ENCODE measurements around the gene DNPH1.

The DNPH1 gene

DNA sequence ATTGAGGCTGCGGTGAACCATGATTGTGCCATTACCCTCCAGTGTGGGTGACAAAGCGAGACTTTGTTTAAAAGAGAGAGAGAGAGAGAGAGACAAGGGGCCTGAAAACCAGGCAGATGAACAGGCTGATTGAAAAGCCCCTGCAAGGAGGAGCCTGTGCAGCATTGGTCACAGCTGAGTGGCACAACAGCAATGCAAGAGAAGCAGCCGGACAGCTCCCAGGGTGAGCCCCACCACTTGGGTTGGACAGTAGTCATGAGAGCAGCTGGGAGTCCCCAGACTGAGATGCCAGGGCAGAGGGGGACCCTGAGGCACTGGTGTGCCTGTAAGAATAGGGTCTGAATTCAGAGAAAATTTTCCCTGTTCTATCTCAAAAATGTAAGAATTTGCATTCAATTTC lies 10.2 kb downstream of the DNPH1 start:
- DNase-seq (ENCODE audit: low read depth in 1 of 2, low spot score in 1 of 2), result no peak

DNA sequence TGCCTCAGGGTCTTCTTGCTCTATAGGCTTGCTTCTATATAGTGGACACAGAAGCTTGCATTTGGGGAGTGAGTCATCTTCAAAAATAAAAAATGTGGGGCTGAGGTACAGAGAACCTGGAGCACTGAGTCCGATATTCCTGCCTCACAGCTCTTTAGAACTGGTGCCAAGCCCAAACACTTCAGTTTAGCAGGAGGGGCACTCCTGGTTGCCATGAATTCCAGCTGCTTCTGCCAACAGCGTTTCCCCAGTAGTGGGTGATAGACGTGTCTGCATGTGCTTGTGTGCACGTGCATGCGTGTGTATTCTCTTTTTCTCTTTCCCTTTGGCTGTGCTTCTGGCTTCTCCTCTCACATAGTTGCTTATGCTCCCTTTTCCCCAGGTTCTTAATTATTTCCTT lies 11.9 kb downstream of the DNPH1 start:
- DNase-seq (ENCODE audit: low read depth in 1 of 2, low spot score in 1 of 2), result no peak

DNA sequence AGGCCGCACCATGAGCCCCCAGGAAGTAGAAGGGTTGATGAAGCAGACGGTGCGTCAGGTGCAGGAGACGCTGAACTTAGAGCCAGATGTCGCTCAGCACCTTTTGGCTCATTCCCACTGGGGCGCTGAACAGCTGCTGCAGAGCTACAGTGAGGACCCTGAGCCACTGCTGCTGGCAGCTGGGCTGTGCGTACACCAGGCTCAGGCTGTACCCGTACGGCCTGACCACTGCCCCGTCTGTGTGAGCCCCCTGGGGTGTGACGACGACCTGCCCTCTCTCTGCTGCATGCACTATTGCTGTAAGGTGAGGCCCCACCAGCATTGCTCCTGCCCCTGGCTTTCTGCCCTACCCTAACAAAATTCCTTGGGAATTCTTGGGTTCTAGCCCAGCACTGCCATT lies 13.1 kb downstream of the DNPH1 start:
- no peak for DNase-seq (ENCODE audit: low read depth in 1 of 2, low spot score in 1 of 2)

DNA sequence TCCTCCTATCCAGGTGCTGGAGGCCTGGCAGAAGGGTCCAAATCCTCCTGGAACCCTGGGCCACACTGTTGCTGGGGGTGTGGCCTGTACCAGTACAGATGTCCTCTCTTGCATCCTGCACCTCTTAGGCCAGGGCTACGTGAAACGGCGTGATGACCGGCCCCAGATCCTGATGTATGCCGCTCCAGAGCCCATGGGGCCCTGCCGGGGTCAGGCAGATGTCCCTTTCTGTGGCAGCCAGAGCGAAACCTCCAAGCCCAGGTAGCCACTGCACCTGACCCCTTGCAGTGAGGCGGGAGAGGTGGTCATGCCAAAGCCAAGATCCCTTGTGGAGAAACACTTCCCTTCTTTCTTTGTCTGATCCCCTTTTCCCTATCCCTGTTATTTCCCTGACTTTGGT lies 14.2 kb downstream of the DNPH1 start:
- DNase-seq (ENCODE audit: low read depth in 1 of 2, low spot score in 1 of 2), result no peak

DNA sequence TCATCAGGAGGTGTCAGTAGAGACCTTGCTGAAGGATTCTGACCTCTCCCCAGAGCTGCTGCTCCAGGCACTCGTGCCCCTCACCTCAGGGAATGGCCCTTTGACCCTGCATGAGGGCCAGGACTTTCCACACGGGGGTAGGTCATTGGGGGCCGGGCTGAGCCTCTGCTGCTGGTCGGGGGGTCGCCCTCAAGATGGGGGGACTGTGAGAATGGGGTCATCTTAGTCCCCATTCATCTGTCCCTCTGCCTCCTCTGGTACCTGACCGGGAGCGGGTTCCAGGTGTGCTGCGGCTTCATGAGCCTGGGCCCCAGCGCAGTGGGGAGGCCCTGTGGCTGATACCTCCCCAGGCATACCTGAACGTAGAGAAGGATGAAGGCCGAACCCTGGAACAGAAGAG lies 15.8 kb downstream of the DNPH1 start:
- no peak for DNase-seq (ENCODE audit: low read depth in 1 of 2, low spot score in 1 of 2)

DNA sequence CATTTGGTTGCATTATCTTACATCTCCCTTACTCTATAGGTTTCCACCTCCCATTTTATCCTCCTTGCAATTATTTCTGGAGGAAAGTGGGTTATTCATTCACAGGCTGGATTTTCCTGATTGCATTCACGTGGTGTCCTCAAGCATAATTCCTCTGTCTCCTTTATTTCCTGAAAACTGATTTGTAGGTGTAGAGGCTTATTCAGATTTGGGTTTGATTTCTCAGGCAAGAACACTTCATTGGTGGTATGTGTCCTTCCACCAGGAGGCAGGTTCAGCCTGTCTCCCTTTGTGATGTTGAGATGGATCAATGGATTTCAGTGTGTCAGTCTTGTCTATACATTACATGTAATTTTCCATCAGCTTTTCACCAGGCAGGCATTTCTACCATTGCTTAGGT lies 17.3 kb downstream of the DNPH1 start:
- no peak for DNase-seq (ENCODE audit: low read depth in 1 of 2, low spot score in 1 of 2)

DNA sequence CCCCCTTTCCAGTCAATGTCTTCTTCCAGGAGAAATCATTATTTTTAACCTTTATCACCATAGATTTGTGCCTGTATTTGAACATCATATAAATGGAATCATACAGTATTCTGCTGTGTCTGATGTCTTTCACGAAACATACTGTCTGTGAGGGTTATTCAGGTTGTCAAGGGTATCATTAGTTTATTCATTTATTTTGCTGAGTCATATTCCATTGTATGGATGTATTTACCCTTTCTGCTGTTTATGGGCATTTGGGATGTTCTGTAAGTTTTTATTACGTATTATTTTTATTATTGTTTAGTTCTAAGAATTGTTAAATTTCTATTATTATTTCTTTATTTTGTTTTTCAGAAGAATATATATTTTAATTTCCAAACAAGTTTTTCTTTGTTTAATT lies 22.0 kb downstream of the DNPH1 start:
- DNase-seq (ENCODE audit: low read depth in 1 of 2, low spot score in 1 of 2), result no peak

DNA sequence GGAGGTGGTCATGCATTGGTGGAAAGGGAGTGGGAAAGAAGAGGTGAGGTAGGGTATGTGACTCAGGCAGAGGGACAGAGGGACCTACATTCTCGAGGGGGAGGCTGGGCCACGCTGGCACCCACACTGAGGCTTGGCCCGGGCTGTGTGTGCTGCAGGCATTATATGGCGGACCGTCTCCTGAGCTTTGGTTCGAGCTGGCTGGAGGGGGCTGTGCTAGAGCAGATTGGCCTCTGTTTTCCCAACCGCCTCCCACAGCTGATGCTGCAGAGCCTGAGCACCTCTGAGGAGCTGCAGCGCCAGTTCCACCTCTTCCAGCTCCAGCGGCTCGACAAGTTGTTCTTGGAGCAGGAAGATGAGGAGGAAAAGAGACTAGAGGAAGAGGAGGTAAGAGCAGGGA lies 23.4 kb downstream of the DNPH1 start:
- DNase-seq (ENCODE audit: low read depth in 1 of 2, low spot score in 1 of 2), result no peak

DNA sequence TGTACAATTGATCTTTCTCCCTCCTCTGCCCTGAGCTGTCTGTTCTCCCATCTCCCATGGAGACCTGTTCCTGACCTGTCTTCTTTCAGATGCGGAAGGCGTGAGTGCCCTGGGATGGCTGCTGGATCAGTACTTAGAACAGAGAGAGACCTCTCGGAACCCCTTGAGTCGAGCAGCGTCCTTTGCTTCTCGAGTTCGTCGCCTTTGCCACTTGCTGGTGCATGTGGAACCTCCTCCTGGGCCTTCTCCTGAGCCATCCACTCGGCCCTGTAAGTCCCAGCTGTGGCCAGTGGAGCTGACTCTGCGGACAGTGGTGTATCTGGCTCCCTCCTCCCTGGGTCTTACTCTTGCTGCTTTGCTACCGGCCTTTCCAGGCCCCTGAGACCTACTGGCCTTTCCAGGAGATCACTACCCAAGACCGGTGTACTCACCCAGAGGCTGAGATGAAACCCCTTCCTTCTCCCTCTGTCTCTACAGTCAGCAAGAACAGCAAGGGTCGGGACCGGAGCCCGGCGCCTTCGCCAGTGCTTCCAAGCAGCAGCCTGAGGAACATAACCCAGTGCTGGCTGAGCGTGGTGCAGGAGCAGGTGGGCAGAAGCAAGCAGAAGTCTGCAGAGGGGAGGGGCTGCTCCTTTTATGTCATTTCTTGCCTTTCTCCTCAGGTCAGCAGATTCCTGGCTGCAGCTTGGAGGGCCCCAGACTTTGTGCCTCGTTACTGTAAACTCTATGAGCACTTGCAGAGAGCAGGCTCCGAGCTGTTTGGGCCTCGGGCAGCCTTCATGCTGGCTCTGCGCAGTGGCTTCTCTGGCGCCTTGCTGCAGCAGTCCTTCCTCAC lies 24.8 kb downstream of the DNPH1 start:
- DNase-seq (ENCODE audit: low read depth in 1 of 2, low spot score in 1 of 2), result no peak

DNA sequence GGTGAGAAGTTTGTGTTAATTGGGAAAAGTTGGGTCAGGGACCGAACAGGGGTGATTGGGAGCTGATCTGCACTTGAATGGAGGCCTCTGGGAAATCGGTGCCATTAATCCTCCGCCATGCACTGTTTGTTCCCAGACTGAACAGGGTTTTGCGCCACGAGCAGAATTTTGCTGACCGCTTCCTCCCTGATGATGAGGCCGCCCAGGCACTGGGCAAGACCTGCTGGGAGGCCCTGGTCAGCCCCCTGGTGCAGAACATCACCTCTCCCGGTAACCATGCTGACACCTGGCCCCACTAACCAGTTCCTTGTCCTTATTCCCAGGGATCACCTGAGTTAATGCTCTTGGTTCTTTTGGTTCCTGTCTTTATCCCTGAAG lies 25.6 kb downstream of the DNPH1 start:
- no peak for DNase-seq (ENCODE audit: low read depth in 1 of 2, low spot score in 1 of 2)

DNA sequence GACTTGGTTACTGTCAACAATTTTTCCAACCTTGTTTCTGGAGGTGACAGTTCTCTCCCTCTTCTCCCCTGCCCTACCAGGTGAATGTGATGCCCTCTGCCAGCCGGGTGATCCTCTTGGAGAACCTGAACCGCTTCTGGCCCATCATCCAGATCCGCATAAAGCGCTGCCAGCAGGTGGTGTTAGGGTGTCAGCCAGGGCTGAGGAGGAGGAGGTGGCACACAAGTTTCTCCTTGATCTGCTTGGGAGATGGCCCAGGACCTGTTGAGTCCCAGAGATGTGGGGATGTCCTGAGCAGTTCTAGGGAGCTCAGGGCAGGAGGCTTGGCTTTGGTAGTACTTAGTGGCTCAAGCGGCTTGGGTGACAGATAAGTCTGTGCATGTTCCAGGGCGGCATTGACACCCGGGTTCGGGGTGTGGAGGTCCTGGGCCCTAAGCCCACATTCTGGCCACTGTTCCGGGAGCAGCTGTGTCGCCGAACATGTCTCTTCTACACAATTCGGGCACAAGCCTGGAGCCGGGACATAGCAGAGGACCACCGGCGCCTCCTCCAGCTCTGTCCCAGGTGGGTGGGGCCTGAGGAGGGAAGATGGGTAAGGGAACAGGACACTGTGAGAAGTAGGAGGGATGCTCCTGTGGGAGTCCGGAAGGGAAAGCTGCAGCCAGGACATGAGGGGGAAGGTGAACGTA lies 26.1 kb downstream of the DNPH1 start:
- DNase-seq (ENCODE audit: low read depth in 1 of 2, low spot score in 1 of 2), result no peak

DNA sequence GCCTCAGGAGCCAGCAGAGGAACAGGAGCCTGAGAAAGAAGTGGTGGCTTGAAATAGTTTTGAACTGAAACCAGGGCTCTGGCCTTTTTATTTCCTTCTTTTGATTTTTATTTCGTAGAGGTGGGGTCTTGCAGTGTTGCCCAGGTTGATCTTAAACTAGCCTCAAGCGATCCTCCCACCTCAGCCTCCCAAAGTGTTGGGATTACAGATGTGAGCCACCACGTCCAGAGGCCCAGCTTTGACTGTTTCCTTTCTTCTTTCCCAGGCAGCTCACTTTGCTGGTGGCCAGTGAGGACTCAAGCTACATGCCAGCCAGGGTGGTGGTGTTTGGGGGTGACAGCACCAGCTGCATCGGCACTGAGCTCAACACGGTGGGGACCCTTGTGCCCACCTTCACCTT lies 26.8 kb downstream of the DNPH1 start:
- DNase-seq (ENCODE audit: low read depth in 1 of 2, low spot score in 1 of 2), result no peak

DNA sequence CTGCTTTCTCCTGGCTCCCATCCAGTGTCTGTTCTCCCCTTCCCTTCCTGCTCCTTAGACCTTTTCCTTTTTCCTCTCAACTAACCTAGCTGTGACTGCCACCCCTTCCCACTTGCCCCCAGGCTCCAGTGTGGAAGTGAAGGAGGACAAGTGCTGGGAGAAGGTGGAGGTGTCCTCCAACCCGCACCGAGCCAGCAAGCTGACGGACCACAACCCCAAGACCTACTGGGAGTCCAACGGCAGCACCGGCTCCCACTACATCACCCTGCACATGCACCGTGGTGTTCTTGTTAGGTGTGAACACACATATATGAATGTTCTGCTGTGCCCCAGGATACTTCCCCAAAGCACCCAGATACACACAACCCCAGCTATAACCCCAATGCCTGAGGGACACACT lies 28.7 kb downstream of the DNPH1 start:
- no peak for DNase-seq (ENCODE audit: low read depth in 1 of 2, low spot score in 1 of 2)

DNA sequence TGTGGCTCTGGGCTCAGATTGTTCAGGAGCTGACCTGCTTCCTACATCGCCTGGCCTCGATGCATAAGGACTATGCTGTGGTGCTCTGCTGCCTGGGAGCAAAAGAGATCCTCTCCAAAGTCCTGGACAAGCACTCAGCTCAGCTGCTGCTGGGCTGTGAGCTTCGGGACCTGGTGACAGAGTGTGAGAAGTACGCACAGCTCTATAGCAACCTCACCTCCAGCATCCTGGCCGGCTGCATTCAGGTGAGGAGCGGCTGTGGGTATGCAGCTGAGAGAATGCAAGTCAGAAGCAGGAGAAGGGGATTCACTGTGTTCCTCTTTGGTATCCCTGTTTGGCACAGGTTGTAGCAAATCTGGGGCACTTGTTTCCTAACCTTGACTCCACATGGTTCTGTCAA lies 29.4 kb downstream of the DNPH1 start:
- no peak for DNase-seq (ENCODE audit: low read depth in 1 of 2, low spot score in 1 of 2)

DNA sequence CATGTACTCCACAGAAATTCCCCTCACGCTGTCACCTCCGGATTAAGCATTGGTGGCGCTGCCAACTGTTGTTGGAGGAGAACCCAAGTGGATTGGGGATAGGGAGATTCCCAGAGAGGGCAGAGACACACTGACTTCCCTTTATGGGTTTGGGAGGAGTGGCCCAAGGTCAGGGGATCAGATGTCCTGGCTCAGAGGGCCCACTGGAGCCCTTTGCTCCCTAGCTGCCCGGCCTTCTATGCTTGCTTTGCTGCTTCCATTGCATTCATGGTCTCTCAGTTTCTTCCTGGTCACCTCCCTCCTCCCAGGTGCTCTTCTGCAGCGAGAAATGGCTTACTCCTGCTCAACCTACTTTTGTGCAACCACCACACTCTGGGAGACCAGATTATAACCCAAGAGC lies 32.9 kb downstream of the DNPH1 start:
- no peak for DNase-seq (ENCODE audit: low read depth in 1 of 2, low spot score in 1 of 2)

DNA sequence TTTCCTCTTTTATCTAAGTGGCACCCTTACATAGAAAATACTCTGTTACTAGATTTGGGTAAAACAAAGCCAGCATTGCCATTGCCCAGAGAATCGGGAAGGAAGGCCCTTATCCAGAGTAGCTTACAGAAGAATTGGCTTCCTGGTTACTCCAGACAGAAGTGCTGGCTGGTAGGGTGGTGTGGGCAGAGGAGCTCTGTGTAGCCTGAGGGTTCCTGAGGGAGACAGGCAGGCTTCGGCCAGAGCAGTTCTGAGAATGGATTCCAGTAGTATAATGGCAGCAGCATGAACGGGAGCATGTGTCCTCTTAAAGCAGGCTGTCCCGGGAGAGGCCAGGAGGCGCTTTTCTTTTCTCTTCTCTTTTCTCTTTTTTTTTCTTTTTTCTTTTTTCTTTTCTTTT lies 35.4 kb downstream of the DNPH1 start:
- DNase-seq (ENCODE audit: low read depth in 1 of 2, low spot score in 1 of 2), result no peak

DNA sequence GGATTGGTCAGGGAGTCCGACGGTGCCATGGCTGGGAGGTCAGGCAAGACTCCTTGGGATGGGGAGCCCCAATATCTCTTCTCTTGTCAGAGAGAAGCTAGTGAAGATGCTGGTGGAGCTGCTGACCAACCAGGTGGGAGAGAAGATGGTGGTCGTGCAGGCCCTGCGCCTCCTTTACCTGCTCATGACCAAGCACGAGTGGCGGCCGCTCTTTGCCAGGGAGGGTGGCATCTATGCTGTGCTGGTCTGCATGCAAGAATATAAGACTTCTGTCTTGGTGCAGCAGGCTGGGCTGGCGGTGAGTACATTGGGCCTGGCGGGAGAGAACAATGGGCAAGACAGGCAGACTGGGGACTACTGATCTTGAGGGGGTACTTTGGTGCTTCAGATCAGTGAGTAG lies 36.4 kb downstream of the DNPH1 start:
- no peak for DNase-seq (ENCODE audit: low read depth in 1 of 2, low spot score in 1 of 2)

DNA sequence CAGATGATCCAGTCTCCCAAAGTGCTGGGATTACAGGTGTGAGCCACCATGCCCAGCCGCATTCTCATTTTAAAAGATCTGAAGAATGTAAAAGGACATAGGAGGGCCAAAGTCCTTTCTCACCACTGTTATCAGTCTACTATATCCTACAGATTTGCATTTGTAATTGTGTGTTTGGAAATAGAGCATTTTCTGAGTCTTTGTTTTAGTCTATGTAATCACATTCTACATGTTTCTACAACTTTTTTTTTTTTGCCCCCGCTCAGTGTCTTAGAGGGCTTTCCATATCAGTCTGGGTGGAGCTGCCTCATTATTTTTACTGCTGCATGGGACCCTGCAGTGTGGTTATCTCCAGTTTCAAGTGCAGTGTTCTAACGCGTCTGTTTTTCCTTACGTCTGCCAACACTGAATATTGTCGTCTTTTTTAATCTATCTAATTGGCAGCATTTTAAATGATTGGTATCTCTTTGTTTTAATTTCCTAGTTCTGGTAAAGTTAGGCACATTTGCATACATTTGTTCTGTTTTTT lies 39.4 kb downstream of the DNPH1 start:
- DNase-seq (ENCODE audit: low read depth in 1 of 2, low spot score in 1 of 2), result no peak

DNA sequence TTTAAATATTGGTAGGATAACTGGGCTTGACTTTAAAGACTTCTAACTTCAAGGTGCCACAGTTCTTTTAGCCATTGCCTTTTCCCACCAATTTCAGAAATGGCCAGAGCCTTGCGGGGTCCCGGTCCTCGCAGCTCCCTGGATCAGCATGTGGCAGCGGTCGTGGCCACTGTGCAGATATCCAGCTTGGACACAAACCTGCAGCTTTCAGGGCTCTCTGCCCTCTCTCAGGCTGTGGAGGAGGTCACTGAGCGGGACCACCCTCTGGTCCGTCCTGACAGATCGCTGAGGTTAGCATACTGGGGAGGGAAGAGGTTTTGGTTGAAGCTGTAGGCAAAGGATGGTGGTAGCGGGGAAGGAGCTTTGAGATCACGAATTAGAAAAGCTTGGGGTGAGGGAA lies 40.9 kb downstream of the DNPH1 start:
- no peak for DNase-seq (ENCODE audit: low read depth in 1 of 2, low spot score in 1 of 2)

DNA sequence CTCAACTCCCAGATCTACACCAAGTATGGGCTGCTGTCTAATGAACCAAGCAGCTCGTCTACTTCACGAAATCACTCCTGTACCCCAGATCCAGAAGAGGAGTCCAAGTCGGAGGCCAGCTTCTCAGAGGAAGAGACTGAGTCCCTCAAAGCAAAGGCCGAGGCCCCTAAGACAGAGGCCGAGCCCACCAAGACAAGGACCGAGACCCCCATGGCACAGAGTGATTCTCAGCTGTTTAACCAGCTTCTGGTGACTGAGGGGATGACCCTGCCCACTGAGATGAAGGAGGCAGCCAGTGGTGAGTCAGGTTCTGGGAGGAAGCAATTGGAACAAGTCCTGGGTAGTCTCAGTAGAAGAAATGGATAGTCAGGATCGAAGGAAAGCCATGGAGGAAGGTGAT lies 41.5 kb downstream of the DNPH1 start:
- no peak for DNase-seq (ENCODE audit: low read depth in 1 of 2, low spot score in 1 of 2)

DNA sequence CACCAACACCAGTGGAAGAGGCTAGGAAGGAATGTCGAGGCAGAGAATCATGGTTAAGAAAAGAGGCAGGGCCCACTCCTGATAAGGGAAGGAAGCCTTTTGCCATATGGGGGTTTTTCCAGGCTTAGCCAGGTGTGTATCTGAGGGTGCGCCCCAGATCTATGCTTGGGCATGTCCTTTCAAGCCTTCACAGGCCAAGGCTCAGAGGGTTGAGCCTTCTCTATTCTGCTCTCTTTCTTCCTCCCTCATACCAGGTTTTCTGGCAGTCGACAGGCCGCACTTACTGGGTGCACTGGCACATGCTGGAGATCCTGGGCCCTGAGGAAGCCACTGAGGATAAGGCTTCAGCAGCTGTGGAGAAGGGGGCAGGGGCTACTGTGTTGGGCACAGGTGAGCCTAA lies 42.6 kb downstream of the DNPH1 start:
- DNase-seq (ENCODE audit: low read depth in 1 of 2, low spot score in 1 of 2), result no peak

DNA sequence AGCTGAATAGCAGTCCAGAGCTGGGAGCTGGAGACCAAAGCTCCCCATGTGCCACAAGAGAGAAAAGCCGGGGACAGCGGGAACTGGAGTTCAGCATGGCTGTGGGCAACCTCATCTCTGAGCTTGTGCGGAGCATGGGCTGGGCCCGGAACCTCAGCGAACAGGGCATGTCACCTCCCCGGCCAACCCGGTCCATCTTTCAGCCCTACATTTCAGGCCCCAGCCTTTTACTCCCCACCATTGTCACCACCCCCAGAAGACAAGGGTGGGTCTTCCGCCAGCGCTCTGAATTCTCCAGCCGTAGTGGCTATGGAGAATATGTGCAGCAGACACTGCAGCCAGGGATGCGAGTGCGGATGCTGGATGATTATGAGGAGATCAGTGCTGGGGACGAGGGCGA lies 43.3 kb downstream of the DNPH1 start:
- no peak for DNase-seq (ENCODE audit: low read depth in 1 of 2, low spot score in 1 of 2)

All from stimulated activated CD4-positive, alpha-beta T cell treated with anti-CD3 and anti-CD28 coated beads, Interleukin-15, amount 100 ng/mL, for 1 hour (primary cell).